Fibroblast of skin of abdomen (primary cell): ENCODE measurements around the gene PUS1.

ENCODE experiments used
- DNase-seq: peaks from one replicate; pipeline ENCODE4 v3.0.0-alpha.2; 2013

The PUS1 gene

GRCh38 chr12:131917139-131917710, 11.9 kb upstream of the PUS1 start:
- no peak for DNase-seq

GRCh38 chr12:131917711-131918306, 11.3 kb upstream of the PUS1 start:
- DNase-seq, result no peak

GRCh38 chr12:131918311-131919050, 10.6 kb upstream of the PUS1 start:
- no peak for DNase-seq

GRCh38 chr12:131919051-131919347, 10.1 kb upstream of the PUS1 start:
- no peak for DNase-seq

GRCh38 chr12:131919366-131920156, 9.5 kb upstream of the PUS1 start:
- no peak for DNase-seq

- DNase-seq, result no peak
Observed at GRCh38 chr12:131920157-131920508, 8.9 kb upstream of the PUS1 start.

GRCh38 chr12:131920902-131921840, 7.9 kb upstream of the PUS1 start:
- no peak for DNase-seq

GRCh38 chr12:131921866-131922769, 7.0 kb upstream of the PUS1 start:
- no peak for DNase-seq

- no peak for DNase-seq
Observed at GRCh38 chr12:131922772-131923171, 6.3 kb upstream of the PUS1 start.

- no peak for DNase-seq
Observed at GRCh38 chr12:131923260-131923659, 5.8 kb upstream of the PUS1 start.

GRCh38 chr12:131927110-131928079, 1.7 kb upstream of the PUS1 start:
- no peak for DNase-seq

- no peak for DNase-seq
Observed at GRCh38 chr12:131928080-131928710, 881 bp upstream of the PUS1 start.

- no peak for DNase-seq
Observed at GRCh38 chr12:131929581-131930456, 743 bp downstream of the PUS1 start.

GRCh38 chr12:131930510-131930909, 1.4 kb downstream of the PUS1 start:
- DNase-seq, result no peak

- no peak for DNase-seq
Observed at GRCh38 chr12:131933387-131933786, 4.3 kb downstream of the PUS1 start.

GRCh38 chr12:131934535-131934934, 5.5 kb downstream of the PUS1 start:
- no peak for DNase-seq

- no peak for DNase-seq
Observed at GRCh38 chr12:131938082-131938481, 9.0 kb downstream of the PUS1 start.

GRCh38 chr12:131939007-131939406, 9.9 kb downstream of the PUS1 start:
- DNase-seq, result no peak

GRCh38 chr12:131940141-131940547, 11.1 kb downstream of the PUS1 start:
- no peak for DNase-seq
